ENCODE measurements around the gene COL6A3.
"Not testable (repeated sequence)": the region's sequence is repeated elsewhere in the genome, so short reads cannot be mapped to it uniquely, and the experiment has no call there.

The COL6A3 gene

GRCh38 chr2:237379636-237380035 is 34.3 kb downstream of the COL6A3 start:
- DNase-seq: no peak

- DNase-seq: no peak
Measured at GRCh38 chr2:237378650-237379049, 35.3 kb downstream of the COL6A3 start.

GRCh38 chr2:237374284-237375060 is 39.5 kb downstream of the COL6A3 start:
- no peak for DNase-seq

- no peak for DNase-seq
Measured at GRCh38 chr2:237371856-237372255, 42.1 kb downstream of the COL6A3 start.

GRCh38 chr2:237365671-237366070 is 48.3 kb downstream of the COL6A3 start:
- no peak for DNase-seq

GRCh38 chr2:237364655-237365054 is 49.3 kb downstream of the COL6A3 start:
- DNase-seq: no peak

GRCh38 chr2:237361194-237362004 is 52.6 kb downstream of the COL6A3 start:
- no peak for DNase-seq

GRCh38 chr2:237359894-237360780 is 53.8 kb downstream of the COL6A3 start:
- DNase-seq: no peak

- no peak for DNase-seq
Measured at GRCh38 chr2:237359518-237359840, 54.5 kb downstream of the COL6A3 start.

- DNase-seq: no peak
Measured at GRCh38 chr2:237358721-237359517, 55.0 kb downstream of the COL6A3 start.

- DNase-seq: no peak
Measured at GRCh38 chr2:237355701-237356100, 58.3 kb downstream of the COL6A3 start.

GRCh38 chr2:237354892-237355291 is 59.1 kb downstream of the COL6A3 start:
- no peak for DNase-seq

GRCh38 chr2:237354172-237354571 is 59.8 kb downstream of the COL6A3 start:
- not testable (repeated sequence) for DNase-seq

GRCh38 chr2:237353215-237353614 is 60.7 kb downstream of the COL6A3 start:
- DNase-seq: no peak

- DNase-seq: no peak
Measured at GRCh38 chr2:237352279-237352845, 61.6 kb downstream of the COL6A3 start.

GRCh38 chr2:237351796-237352195 is 62.2 kb downstream of the COL6A3 start:
- DNase-seq: no peak

- DNase-seq: no peak
Measured at GRCh38 chr2:237351046-237351445, 62.9 kb downstream of the COL6A3 start.

- DNase-seq: no peak
Measured at GRCh38 chr2:237350597-237350996, 63.4 kb downstream of the COL6A3 start.

- no peak for DNase-seq
Measured at GRCh38 chr2:237350070-237350469, 63.9 kb downstream of the COL6A3 start.

- DNase-seq: no peak
Measured at GRCh38 chr2:237348281-237348865, 65.6 kb downstream of the COL6A3 start.

- no peak for DNase-seq
Measured at GRCh38 chr2:237345891-237346640, 67.9 kb downstream of the COL6A3 start.
